Psoas muscle (tissue), 8 donors: ENCODE data around the gene CCNY. TPM values are rescaled to one million over a fixed set of nuclear protein-coding genes. Genes with fewer than 3 reads are reported as not detected.

Experiments used
- ATAC-seq, 4 donors: fragments of 200-7000 bp; cut with Tn5 transposase; one replicate each; pipeline ENCODE4 v1.9.1; 2020; ENCODE audit warnings: moderate library complexity in 3 of 4, mild to moderate bottlenecking in 2 of 4
- DNase-seq, 2 donors: peaks; one replicate each; pipeline ENCODE4 v3.0.0-alpha.2; 2020
- H3K27ac ChIP-seq: fragments of 200-600 bp; one replicate; pipeline ENCODE4 v1.8.0; 2022
- H3K27me3 ChIP-seq, 3 donors: fragments of 200-600 bp in 1 of 3; one replicate each; pipeline versions ENCODE4 v1.6.1 to v1.8.0; 2013 to 2022; ENCODE audit warnings: low read length in 2 of 3, mild to moderate bottlenecking in 2 of 3, moderate library complexity in 1 of 3; ENCODE audit not compliant: insufficient read depth in 3 of 3
- H3K36me3 ChIP-seq, 2 donors: fragments of 200-600 bp in 1 of 2; one replicate each; pipeline versions ENCODE4 v1.6.1 to v1.8.0; 2013 to 2022; ENCODE audit warnings: low read depth in 1 of 2, mild to moderate bottlenecking in 1 of 2, moderate library complexity in 1 of 2; ENCODE audit not compliant: insufficient read depth in 1 of 2
- H3K4me1 ChIP-seq: fragments of 200-600 bp; one replicate; pipeline ENCODE4 v1.8.0; 2022
- H3K4me3 ChIP-seq: fragments of 200-600 bp; one replicate; pipeline ENCODE4 v1.8.0; 2022; ENCODE audit warnings: mild to moderate bottlenecking
- H3K9me3 ChIP-seq: fragments of 200-600 bp; one replicate; pipeline ENCODE4 v1.8.0; 2022
- CTCF ChIP-seq: fragments of 200-600 bp; IDR thresholded peaks from one replicate; pipeline ENCODE4 v1.8.0; 2022; ENCODE audit warnings: antibody characterized with exemption
- WGBS, 3 donors: extraction: QIAGEN DNeasy Blood & Tissue Kit; methylation state at CpG; one replicate each; pipeline versions ENCODE4 v1.1.6 to v1.1.7; 2013; 5-methylcytosine and 5-hydroxymethylcytosine counted together
- intact Hi-C, 2 donors: fragments of 100-400 bp; cut with DNase I; formaldehyde crosslinking; loops; one replicate each; pipeline versions ENCODE4 v1.11.0 to v1.14.2; 2022
- polyA plus RNA-seq, 3 donors: library from polyadenylated mRNA; stranded (reverse); fragments of 200-250 nt; gene quantifications; one replicate each; pipeline ENCODE4 v1.2.3, GENCODE V29; 2013
- total RNA-seq, 4 donors: library from RNA; stranded (reverse); fragmentation: NEBNext Ultra II Directional in 2 of 4; extraction: Animal tissue kit (Norgen Biotek cat#: 25700) in 2 of 4; gene quantifications; one replicate each; pipeline versions ENCODE4 v1.2.1 to v1.2.4, GENCODE V29; 2021 to 2023
- donor health status: healthy with polysubstance abuse.
- donor health status: DM: no; HTN: no; CAD: no; lungs with moderate emphysema.
- donor health status: Bipolar disorder and iron deficiency.
- donor health status: healthy.
- donor health status: DM: yes; HTN: yes; CAD: no.
- donor health status: DM: no; HTN: no; CAD: no.
- donor health status: DM: no; HTN: no; CAD: no.
- donor health status: DM: yes; HTN: yes; CAD: no.

Gene CCNY
- total and polyA plus RNA-seq, 7 donors, result 21.2 to 55.8 (median 47.0) TPM

DNA sequence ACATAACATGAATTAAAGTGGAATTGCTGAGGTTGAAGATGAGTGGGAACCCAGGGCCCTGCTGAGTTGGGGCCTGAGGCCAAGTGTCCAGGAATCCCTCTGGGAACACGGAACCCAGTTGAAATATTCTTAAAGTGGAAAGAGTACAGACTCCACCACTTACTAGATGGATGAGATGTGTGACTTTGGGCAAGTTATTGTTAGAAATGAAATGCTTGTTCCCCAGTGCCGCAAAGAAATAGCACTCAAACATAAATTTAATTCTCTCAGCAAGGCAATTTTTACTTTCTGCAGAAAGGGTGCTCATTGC is 54.5 kb downstream of the CCNY start:
- intact Hi-C loops, result no loop called here
- Histone ChIP-seq H3K36me3 (no peaks in the 10 kb centered on the region), H3K27me3 (no peaks in the 10 kb centered on the region), H3K4me3 (no peak overlapping the region), H3K9me3 (peaks cover 11% of the 10 kb centered on the region), H3K4me1 (peaks cover 46% of the 10 kb centered on the region), H3K27ac (no peak overlapping the region)
- WGBS, 3 donors, result 80 to 93% (median 93%) methylated on average over 2 of the region's 2 CpGs
- ATAC-seq (no peak), DNase-seq (no peak)
- TF ChIP-seq CTCF, result no peak

DNA sequence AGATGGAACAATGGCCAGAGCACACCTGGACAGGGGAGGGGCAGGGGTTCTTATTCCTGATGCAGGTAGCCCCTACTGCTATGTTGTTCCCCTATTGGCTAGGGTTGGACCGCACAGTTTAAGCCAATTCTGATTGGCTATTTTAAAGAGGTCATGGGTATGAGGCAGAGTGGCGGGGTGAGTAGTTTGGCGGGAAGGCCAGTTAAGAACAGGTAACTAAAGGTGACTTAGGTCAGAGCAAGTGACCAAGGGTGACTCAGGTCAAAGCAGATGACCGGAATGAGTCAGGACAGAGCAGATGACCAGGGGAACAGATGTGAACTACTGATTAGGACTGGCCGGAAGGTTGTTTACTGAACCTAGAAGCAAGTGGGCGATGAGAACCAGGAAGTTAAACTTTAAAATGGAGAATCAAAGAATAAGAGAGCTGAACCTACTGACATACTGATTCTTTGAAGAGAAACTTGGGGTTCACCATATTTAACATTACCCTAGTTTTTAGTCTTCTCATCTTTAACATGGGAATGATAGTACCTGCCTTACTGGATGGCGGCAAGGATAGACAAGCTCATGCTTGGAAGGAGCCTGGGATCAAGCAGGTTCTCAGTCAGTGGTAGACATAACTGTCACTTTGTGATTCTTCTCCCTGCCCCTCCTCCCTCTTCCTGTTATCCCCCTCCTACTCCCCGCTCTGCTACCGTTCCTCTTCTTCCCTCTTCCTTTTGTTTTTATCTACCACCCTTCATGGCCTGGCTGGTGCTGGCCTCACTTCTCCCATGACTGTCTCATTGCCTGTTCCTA is 55.0 kb downstream of the CCNY start:
- no peak for ATAC-seq
- Histone ChIP-seq H3K4me3 (no peak overlapping the region), H3K27me3 (no peaks in the 10 kb centered on the region), H3K27ac (no peak overlapping the region), H3K36me3 (no peaks in the 10 kb centered on the region), H3K4me1 (peaks cover 49% of the 10 kb centered on the region), H3K9me3 (peaks cover 11% of the 10 kb centered on the region)
- no peak for TF ChIP-seq CTCF
- 89 to 94% (median 91%) methylated on average over 9 of the region's 9 CpGs for WGBS, 3 donors
- intact Hi-C loops, result no loop called here
- DNase-seq, result no peak

DNA sequence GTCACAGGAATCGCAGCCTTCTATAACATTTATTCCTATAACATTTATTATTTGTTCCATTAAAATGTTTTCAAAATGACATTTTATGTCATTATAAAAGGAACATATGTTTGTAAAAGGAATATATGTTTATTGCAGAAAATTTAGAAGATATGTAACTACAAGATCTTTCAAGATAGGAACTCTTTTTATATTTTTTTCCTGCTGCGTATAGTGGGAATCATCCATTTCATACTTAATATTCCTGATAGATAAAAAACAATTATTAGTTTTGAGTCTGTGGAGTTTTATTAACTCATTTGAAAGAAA is 55.6 kb downstream of the CCNY start:
- no peak overlapping the region for H3K27ac ChIP-seq
- H3K4me3 ChIP-seq, result no peak overlapping the region
- TF ChIP-seq CTCF, result no peak
- peaks cover 11% of the 10 kb centered on the region for H3K9me3 ChIP-seq
- no peaks in the 10 kb centered on the region for H3K27me3 ChIP-seq
- ATAC-seq, result no peak
- intact Hi-C loops, result no loop called here
- 96 to 100% (median 99%) methylated on average over 2 of the region's 2 CpGs for WGBS, 3 donors
- H3K4me1 ChIP-seq, result peaks cover 49% of the 10 kb centered on the region
- no peaks in the 10 kb centered on the region for H3K36me3 ChIP-seq
- no peak for DNase-seq

- DNase-seq (no peak), ATAC-seq (no peak)
- WGBS, 3 donors, result 73 to 81% (median 80%) methylated on average over 8 of the region's 8 CpGs
- intact Hi-C loops, result no loop called here
- Histone ChIP-seq H3K36me3 (no peaks in the 10 kb centered on the region), H3K4me3 (no peak overlapping the region), H3K27me3 (no peaks in the 10 kb centered on the region), H3K9me3 (peaks cover 11% of the 10 kb centered on the region), H3K27ac (no peak overlapping the region), H3K4me1 (peaks cover 49% of the 10 kb centered on the region)
- TF ChIP-seq CTCF, result no peak
Measured at GRCh38 chr10:35392482-35393228, 56.3 kb downstream of the CCNY start.
